ENCODE results near the gene PTGER3.

PTGER3 gene

GRCh38 chr1:71047635-71048607, at the start of gene PTGER3:
Gene PTGER3, minus strand, starts transcription at chr1:71047816. Its CDS starts 239 bp downstream, at chr1:71047577.
- TF ChIP-seq CTCF (IDR thresholded peaks at IDR 0.05; ENCODE audit: extremely low read depth, missing control alignments), result no peak
- peak; percentile 54 for DNase-seq (ENCODE audit: low spot score)

- no peak for DNase-seq (ENCODE audit: low spot score)
- no peak for TF ChIP-seq CTCF (IDR thresholded peaks at IDR 0.05; ENCODE audit: extremely low read depth, missing control alignments)
Observed at GRCh38 chr1:71094913-71095312, 47.3 kb upstream of the PTGER3 start.

GRCh38 chr1:71093938-71094337, 46.3 kb upstream of the PTGER3 start:
- no peak for TF ChIP-seq CTCF (IDR thresholded peaks at IDR 0.05; ENCODE audit: extremely low read depth, missing control alignments)
- DNase-seq (ENCODE audit: low spot score), result no peak

GRCh38 chr1:71089536-71090270, 42.1 kb upstream of the PTGER3 start:
- DNase-seq (ENCODE audit: low spot score), result no peak
- no peak for TF ChIP-seq CTCF (IDR thresholded peaks at IDR 0.05; ENCODE audit: extremely low read depth, missing control alignments)

- TF ChIP-seq CTCF (IDR thresholded peaks at IDR 0.05; ENCODE audit: extremely low read depth, missing control alignments), result no peak
- DNase-seq (ENCODE audit: low spot score), result no peak
Observed at GRCh38 chr1:71088645-71089287, 41.1 kb upstream of the PTGER3 start.

GRCh38 chr1:71087713-71088112, 40.1 kb upstream of the PTGER3 start:
- no peak for DNase-seq (ENCODE audit: low spot score)

More at GRCh38 chr1:71087713-71088112, 40.1 kb upstream of the PTGER3 start:
- no peak for TF ChIP-seq CTCF (IDR thresholded peaks at IDR 0.05; ENCODE audit: extremely low read depth, missing control alignments)

Measured in GM20000 (cell line).